Measurements from ENCODE around the gene ACSBG1. TPM values are rescaled to one million over a fixed set of nuclear protein-coding genes. Genes with fewer than 3 reads are reported as not detected.

The ACSBG1 gene
- total RNA-seq, 1 donor from 2014 or later, result 0.07 TPM

GRCh38 chr15:78209646-78210348 lies 24.6 kb downstream of the ACSBG1 start:
- intact Hi-C loops (cut with micrococcal nuclease), result no loop called here
- ChIA-PET CTCF (no interaction called here), POLR2A (no interaction called here)
- Mint-ChIP-seq H3K27me3 (peaks cover 8% of the 10 kb centered on the region), H3K4me3 (no peak overlapping the region), H3K9me3 (no peaks in the 10 kb centered on the region), H3K36me3 (ENCODE audit: low read depth) (no peaks in the 10 kb centered on the region), H3K27ac (no peak overlapping the region), H3K4me1 (no peaks in the 10 kb centered on the region)
- no peak for DNase-seq
- ATAC-seq (ENCODE audit: low read depth), result no peak
- TF ChIP-seq, protein P1, sequence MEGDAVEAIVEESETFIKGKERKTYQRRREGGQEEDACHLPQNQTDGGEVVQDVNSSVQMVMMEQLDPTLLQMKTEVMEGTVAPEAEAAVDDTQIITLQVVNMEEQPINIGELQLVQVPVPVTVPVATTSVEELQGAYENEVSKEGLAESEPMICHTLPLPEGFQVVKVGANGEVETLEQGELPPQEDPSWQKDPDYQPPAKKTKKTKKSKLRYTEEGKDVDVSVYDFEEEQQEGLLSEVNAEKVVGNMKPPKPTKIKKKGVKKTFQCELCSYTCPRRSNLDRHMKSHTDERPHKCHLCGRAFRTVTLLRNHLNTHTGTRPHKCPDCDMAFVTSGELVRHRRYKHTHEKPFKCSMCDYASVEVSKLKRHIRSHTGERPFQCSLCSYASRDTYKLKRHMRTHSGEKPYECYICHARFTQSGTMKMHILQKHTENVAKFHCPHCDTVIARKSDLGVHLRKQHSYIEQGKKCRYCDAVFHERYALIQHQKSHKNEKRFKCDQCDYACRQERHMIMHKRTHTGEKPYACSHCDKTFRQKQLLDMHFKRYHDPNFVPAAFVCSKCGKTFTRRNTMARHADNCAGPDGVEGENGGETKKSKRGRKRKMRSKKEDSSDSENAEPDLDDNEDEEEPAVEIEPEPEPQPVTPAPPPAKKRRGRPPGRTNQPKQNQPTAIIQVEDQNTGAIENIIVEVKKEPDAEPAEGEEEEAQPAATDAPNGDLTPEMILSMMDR (IDR thresholded peaks at IDR 0.05), result no peak

DNA sequence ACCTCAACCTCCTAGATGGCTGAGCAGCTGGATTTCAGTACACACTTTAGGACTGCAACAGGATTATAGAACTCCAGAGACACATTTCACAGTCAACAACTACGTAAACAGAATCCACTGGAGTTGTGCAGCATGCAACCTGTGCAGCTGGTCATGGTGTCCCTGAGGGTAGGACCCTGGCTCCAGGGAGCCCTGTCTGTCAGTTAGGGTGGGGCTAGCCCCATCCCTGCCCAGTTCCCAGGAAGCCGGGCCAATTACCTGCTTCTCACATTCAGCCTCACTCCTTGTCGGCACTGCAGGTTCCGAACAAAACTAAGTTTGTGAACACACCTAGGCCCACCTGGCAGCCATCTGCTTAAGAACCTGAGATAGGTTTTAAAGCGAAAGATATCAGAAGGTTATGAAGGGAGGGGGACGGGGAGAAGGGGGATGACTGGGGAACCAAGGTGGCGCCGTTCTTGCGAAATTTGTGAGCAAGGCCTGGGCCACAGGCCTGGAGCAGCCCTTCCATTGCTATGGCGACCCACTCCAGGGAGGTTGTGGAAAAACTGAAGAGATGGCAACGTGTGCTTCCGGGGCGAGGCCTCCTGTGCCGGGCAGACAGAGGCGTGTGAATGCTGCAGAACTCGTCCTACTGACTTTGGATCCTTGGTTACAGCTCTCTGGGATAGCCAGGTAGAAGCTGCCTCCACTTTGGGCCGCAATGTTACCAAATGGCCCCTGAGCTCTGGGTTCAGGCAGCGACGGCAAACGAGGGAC lies 25.3 kb downstream of the ACSBG1 start:
- CTCF ChIA-PET, result no interaction called here
- TF ChIP-seq, protein P1 (IDR thresholded peaks at IDR 0.05), result no peak
- Mint-ChIP-seq H3K4me3 (no peak overlapping the region), H3K27me3 (peaks cover 8% of the 10 kb centered on the region), H3K4me1 (no peaks in the 10 kb centered on the region), H3K27ac (no peak overlapping the region), H3K9me3 (no peaks in the 10 kb centered on the region), H3K36me3 (ENCODE audit: low read depth) (no peaks in the 10 kb centered on the region)
- POLR2A ChIA-PET, result no interaction called here
- intact Hi-C loops (cut with micrococcal nuclease), result no loop called here
- no peak for DNase-seq
- ATAC-seq (ENCODE audit: low read depth), result no peak

GRCh38 chr15:78208341-78208844 lies 26.0 kb downstream of the ACSBG1 start:
- TF ChIP-seq, protein P1 (IDR thresholded peaks at IDR 0.05), result no peak
- ChIA-PET CTCF (no interaction called here), POLR2A (no interaction called here)
- intact Hi-C loops (cut with micrococcal nuclease), result no loop called here
- H3K27me3 Mint-ChIP-seq, result peaks cover 8% of the 10 kb centered on the region
- H3K36me3 Mint-ChIP-seq (ENCODE audit: low read depth), result no peaks in the 10 kb centered on the region
- H3K9me3 Mint-ChIP-seq, result no peaks in the 10 kb centered on the region
- H3K4me3 Mint-ChIP-seq, result no peak overlapping the region
- no peak overlapping the region for H3K27ac Mint-ChIP-seq
- DNase-seq (no peak), ATAC-seq (ENCODE audit: low read depth) (no peak)
- no peaks in the 10 kb centered on the region for H3K4me1 Mint-ChIP-seq

- no peak overlapping the region for H3K4me3 Mint-ChIP-seq
- CTCF ChIA-PET, result interaction anchor here (1.1 kb wide), 1 partner anchor 12 kb away, joined by 4 read pairs; no protein-coding TSS in a partner anchor
- DNase-seq, result no peak
- peaks cover 4% of the 10 kb centered on the region for H3K27me3 Mint-ChIP-seq
- H3K9me3 Mint-ChIP-seq, result no peaks in the 10 kb centered on the region
- H3K27ac Mint-ChIP-seq, result no peak overlapping the region
- intact Hi-C loops (cut with micrococcal nuclease), result no loop called here
- no peak for ATAC-seq (ENCODE audit: low read depth)
- no peaks in the 10 kb centered on the region for H3K36me3 Mint-ChIP-seq (ENCODE audit: low read depth)
- TF ChIP-seq, protein P1 (IDR thresholded peaks at IDR 0.05), result no peak
- POLR2A ChIA-PET, result no interaction called here
- H3K4me1 Mint-ChIP-seq, result no peaks in the 10 kb centered on the region
These were observed 26.6 kb downstream of the ACSBG1 start for GRCh38 chr15:78207641-78208340.

DNA sequence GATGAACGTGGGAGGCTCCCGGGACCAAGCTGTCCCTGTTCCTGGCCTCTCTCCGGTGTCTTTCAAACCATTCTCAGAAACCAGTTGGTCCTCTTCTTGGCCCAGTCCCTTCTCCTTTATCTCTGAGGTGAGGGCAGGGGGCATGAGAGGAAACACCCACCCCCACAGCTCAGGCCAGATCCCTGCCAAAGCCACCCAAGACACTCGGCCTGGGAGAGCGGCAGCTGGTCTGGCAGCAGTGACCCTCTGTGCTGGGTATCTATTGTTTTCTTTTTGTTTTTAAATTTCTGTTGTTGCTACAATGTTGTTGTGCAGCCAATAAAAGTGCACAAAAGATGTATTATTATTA lies 27.3 kb downstream of the ACSBG1 start:
- ATAC-seq (ENCODE audit: low read depth) (no peak), DNase-seq (no peak)
- Mint-ChIP-seq H3K36me3 (ENCODE audit: low read depth) (no peaks in the 10 kb centered on the region), H3K4me3 (no peak overlapping the region), H3K9me3 (no peaks in the 10 kb centered on the region), H3K27ac (no peak overlapping the region), H3K4me1 (no peaks in the 10 kb centered on the region), H3K27me3 (peaks cover 4% of the 10 kb centered on the region)
- CTCF ChIA-PET, result interaction anchor here (1.1 kb wide), 1 partner anchor 12 kb away, joined by 4 read pairs; no protein-coding TSS in a partner anchor
- intact Hi-C loops (cut with micrococcal nuclease), result no loop called here
- POLR2A ChIA-PET, result no interaction called here
- TF ChIP-seq, protein P1 (IDR thresholded peaks at IDR 0.05), result no peak

Measured in activated B cell treated with CpG ODN at 0.5 μM for 24 hours (primary cell).